Measurements from ENCODE around the gene RGS21.

DNA sequence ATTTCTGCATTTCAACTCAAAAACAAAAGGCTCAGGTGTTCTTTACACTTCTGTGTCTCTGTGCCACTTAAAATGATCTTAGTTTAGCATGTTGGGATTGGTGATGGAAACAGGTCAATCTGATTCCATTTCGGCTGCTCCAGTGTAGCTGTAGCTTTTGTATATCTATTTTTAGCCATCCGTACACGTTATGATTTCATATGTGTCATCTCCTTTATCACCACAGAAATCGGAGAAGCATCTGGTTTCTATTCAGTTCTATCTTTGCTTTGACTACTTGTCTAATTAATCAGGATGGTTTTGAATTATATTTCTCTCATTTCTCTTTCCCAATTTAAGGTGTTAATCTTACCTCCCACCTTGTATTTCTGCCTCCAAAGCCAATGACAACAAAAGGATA lies 41.1 kb downstream of the RGS21 start:
- TF ChIP-seq, protein P1, sequence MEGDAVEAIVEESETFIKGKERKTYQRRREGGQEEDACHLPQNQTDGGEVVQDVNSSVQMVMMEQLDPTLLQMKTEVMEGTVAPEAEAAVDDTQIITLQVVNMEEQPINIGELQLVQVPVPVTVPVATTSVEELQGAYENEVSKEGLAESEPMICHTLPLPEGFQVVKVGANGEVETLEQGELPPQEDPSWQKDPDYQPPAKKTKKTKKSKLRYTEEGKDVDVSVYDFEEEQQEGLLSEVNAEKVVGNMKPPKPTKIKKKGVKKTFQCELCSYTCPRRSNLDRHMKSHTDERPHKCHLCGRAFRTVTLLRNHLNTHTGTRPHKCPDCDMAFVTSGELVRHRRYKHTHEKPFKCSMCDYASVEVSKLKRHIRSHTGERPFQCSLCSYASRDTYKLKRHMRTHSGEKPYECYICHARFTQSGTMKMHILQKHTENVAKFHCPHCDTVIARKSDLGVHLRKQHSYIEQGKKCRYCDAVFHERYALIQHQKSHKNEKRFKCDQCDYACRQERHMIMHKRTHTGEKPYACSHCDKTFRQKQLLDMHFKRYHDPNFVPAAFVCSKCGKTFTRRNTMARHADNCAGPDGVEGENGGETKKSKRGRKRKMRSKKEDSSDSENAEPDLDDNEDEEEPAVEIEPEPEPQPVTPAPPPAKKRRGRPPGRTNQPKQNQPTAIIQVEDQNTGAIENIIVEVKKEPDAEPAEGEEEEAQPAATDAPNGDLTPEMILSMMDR (IDR thresholded peaks at IDR 0.05; ENCODE audit: poor library complexity), result no peak
- TF ChIP-seq EZH2 (IDR thresholded peaks at IDR 0.05; ENCODE audit: borderline replicate concordance), result no peak

Measured in hepatocyte (in vitro differentiated cells).